Mesenchymal stem cell (in vitro differentiated cells and primary cell): ENCODE data around the gene EGFLAM.

ENCODE experiments used
- DNase-seq: peaks from one replicate; pipeline ENCODE4 v3.0.0-alpha.2; 2013
- H2AFZ ChIP-seq: one replicate; pipeline ENCODE4 v1.6.1; 2013; ENCODE audit warnings: low read depth, mild to moderate bottlenecking, control low read depth, inconsistent platforms, low read length, moderate library complexity
- H2AK5ac ChIP-seq: 2 replicates; pipeline ENCODE4 v1.6.1; 2013; ENCODE audit warnings: low read length, moderate library complexity, mild to moderate bottlenecking, inconsistent platforms; ENCODE audit not compliant: severe bottlenecking
- H2BK120ac ChIP-seq: one replicate; pipeline ENCODE4 v1.6.1; 2013; ENCODE audit warnings: low read depth, mild to moderate bottlenecking, inconsistent platforms, low read length, moderate library complexity
- H2BK12ac ChIP-seq, 2 experiments: one replicate each; pipeline ENCODE4 v1.6.1; 2013; ENCODE audit warnings: inconsistent platforms in 2 of 2, low read length in 2 of 2, mild to moderate bottlenecking in 2 of 2, moderate library complexity in 2 of 2, control low read depth in 1 of 2
- H2BK15ac ChIP-seq: one replicate; pipeline ENCODE4 v1.6.1; 2013; ENCODE audit warnings: mild to moderate bottlenecking, low read depth, inconsistent platforms; ENCODE audit not compliant: poor library complexity, severe bottlenecking
- H2BK5ac ChIP-seq: 2 replicates; pipeline ENCODE4 v1.6.1; 2013; ENCODE audit warnings: low read depth, mild to moderate bottlenecking, low read length, control low read depth, inconsistent platforms; ENCODE audit not compliant: poor library complexity, severe bottlenecking
- H3K14ac ChIP-seq, 2 experiments: one replicate each; pipeline ENCODE4 v1.6.1; 2013; ENCODE audit warnings: inconsistent platforms in 2 of 2, low read length in 2 of 2, control low read depth in 1 of 2, mild to moderate bottlenecking in 1 of 2, moderate library complexity in 1 of 2
- H3K18ac ChIP-seq, 2 experiments: one replicate each; pipeline ENCODE4 v1.6.1; 2013; ENCODE audit warnings: inconsistent platforms in 2 of 2, low read length in 2 of 2, control low read depth in 1 of 2, low read depth in 1 of 2, mild to moderate bottlenecking in 1 of 2
- H3K23ac ChIP-seq, 2 experiments: one replicate each; pipeline ENCODE4 v1.6.1; 2013; ENCODE audit warnings: inconsistent platforms in 2 of 2, low read length in 2 of 2, mild to moderate bottlenecking in 2 of 2, moderate library complexity in 2 of 2, control low read depth in 1 of 2
- H3K27ac ChIP-seq: 2 replicates; pipeline ENCODE4 v1.5.1; 2013; ENCODE audit warnings: mild to moderate bottlenecking, moderate library complexity, low read length, control low read depth, inconsistent platforms; ENCODE audit not compliant: poor library complexity, severe bottlenecking
- H3K27me3 ChIP-seq, 2 experiments: 2 replicates each; pipeline versions ENCODE4 v1.6.1 to v1.7.0; 2013; ENCODE audit warnings: low read length in 2 of 2, mild to moderate bottlenecking in 2 of 2, moderate library complexity in 2 of 2, control low read depth in 1 of 2, inconsistent platforms in 1 of 2; ENCODE audit not compliant: control insufficient read depth in 1 of 2, insufficient read depth in 1 of 2
- H3K36me3 ChIP-seq, 2 experiments: 2 replicates each; pipeline versions ENCODE4 v1.6.1 to v1.7.0; 2013; ENCODE audit warnings: low read length in 2 of 2, control low read depth in 1 of 2, inconsistent platforms in 1 of 2, low read depth in 1 of 2, mild to moderate bottlenecking in 1 of 2; ENCODE audit not compliant: insufficient read depth in 2 of 2, control insufficient read depth in 1 of 2
- H3K4ac ChIP-seq, 2 experiments: one replicate each; pipeline ENCODE4 v1.6.1; 2013; ENCODE audit warnings: inconsistent platforms in 2 of 2, low read length in 2 of 2, mild to moderate bottlenecking in 2 of 2, moderate library complexity in 2 of 2, control low read depth in 1 of 2, low read depth in 1 of 2
- H3K4me1 ChIP-seq: 2 replicates; pipeline ENCODE4 v1.6.1; 2013; ENCODE audit warnings: low read depth, low read length, control low read depth; ENCODE audit not compliant: control insufficient read depth, insufficient read depth
- H3K4me2 ChIP-seq: 2 replicates; pipeline ENCODE4 v1.6.1; 2013; ENCODE audit warnings: low read length, mild to moderate bottlenecking, inconsistent platforms; ENCODE audit not compliant: poor library complexity, severe bottlenecking
- H3K4me3 ChIP-seq, 2 experiments: 2 replicates each; pipeline versions ENCODE4 v1.5.1 to v1.7.0; 2013; ENCODE audit warnings: low read length in 2 of 2, mild to moderate bottlenecking in 2 of 2, control low read depth in 1 of 2, low read depth in 1 of 2; ENCODE audit not compliant: insufficient read depth in 1 of 2
- H3K79me1 ChIP-seq: replicated peaks from 2 replicates; pipeline ENCODE4 v1.6.1; 2013; ENCODE audit warnings: mild to moderate bottlenecking, control low read depth, low read length, inconsistent platforms; ENCODE audit not compliant: poor library complexity, severe bottlenecking
- H3K9ac ChIP-seq: 2 replicates; pipeline ENCODE4 v1.7.0; 2013; ENCODE audit warnings: mild to moderate bottlenecking, low read length, moderate library complexity
- H3K9me3 ChIP-seq: 2 replicates; pipeline ENCODE4 v1.7.0; 2013; ENCODE audit warnings: mild to moderate bottlenecking, low read length; ENCODE audit not compliant: control insufficient read depth
- H4K8ac ChIP-seq: one replicate; pipeline ENCODE4 v1.6.1; 2013; ENCODE audit warnings: inconsistent platforms, mild to moderate bottlenecking, low read length, moderate library complexity
- H4K91ac ChIP-seq: one replicate; pipeline ENCODE4 v1.6.1; 2013; ENCODE audit warnings: mild to moderate bottlenecking, low read length, inconsistent platforms
- WGBS: methylation state at CpG from one replicate; pipeline ENCODE4 v1.1.7; 2013; ENCODE audit warnings: mixed read lengths; 5-methylcytosine and 5-hydroxymethylcytosine counted together

Gene EGFLAM

DNA sequence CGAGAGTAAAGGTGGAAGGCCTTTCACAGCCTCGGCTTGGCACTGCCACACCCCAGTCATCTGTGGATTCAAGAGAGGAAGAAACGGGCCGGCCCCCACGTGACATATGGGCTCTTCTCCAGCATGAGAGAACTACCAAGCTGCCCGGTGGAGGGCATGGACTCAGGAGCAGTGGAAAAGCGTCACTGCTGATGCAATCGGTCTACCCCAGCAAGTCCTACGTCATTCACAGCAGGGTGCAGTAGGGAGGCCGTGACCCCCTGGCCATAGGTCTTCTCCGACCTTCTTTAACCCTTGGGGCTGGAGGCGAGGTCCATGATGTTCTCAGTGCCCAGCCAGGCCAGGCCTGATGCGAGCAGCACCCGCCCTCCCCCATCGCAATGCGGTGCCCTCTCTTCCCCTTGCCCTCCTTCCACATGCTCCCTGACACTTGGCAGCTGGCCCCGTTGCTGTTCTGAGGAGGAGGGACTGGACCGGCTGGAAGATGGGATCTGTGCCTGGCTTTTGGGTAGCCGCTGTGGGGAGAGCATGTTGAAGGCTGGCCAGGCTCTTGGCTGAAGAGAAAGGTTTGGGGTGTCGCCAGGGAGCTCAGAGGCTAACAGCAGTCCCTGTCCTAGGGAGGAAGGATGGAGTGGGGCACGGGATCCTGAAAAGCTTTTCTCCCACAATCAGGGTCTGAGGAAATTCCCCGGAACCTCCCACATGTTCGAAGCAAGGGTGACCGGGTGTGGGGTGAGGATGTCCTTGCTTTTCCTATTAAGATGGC is 208.2 kb downstream of the EGFLAM start:
- no peaks in the 10 kb centered on the region for H3K9me3 ChIP-seq
- H3K4me3 ChIP-seq: peak overlapping the region in 1 of 2 experiments; percentile 25
- H2BK12ac ChIP-seq: peak overlapping the region; percentile 69 to 83
- H3K23ac ChIP-seq: no peak overlapping the region
- H3K4ac ChIP-seq: peak overlapping the region; percentile 43 to 93
- peak overlapping the region; percentile 63 for H2AK5ac ChIP-seq
- H3K14ac ChIP-seq: peak overlapping the region in 1 of 2 experiments; percentile 2
- peak overlapping the region; percentile 84 for H3K27ac ChIP-seq
- peak overlapping the region; percentile 96 to 97 for H3K18ac ChIP-seq
- H4K91ac ChIP-seq: peak overlapping the region; percentile 65
- H2BK15ac ChIP-seq: peak overlapping the region; percentile 39
- peaks cover 36% of the 10 kb centered on the region for H3K4me1 ChIP-seq
- peak overlapping the region; percentile 67 for H3K9ac ChIP-seq
- H4K8ac ChIP-seq: peak overlapping the region; percentile 99
- no peaks in the 10 kb centered on the region for H3K27me3 ChIP-seq
- H2BK120ac ChIP-seq: peak overlapping the region; percentile 75
- 92% methylated on average over 24 of the region's 24 CpGs for WGBS
- peak overlapping the region; percentile 12 for H3K4me2 ChIP-seq
- no peak for DNase-seq
- peaks cover 5% of the 10 kb centered on the region for H3K79me1 ChIP-seq
- H2AFZ ChIP-seq: no peak overlapping the region
- peak overlapping the region; percentile 87 for H2BK5ac ChIP-seq
- no peaks in the 10 kb centered on the region for H3K36me3 ChIP-seq

DNA sequence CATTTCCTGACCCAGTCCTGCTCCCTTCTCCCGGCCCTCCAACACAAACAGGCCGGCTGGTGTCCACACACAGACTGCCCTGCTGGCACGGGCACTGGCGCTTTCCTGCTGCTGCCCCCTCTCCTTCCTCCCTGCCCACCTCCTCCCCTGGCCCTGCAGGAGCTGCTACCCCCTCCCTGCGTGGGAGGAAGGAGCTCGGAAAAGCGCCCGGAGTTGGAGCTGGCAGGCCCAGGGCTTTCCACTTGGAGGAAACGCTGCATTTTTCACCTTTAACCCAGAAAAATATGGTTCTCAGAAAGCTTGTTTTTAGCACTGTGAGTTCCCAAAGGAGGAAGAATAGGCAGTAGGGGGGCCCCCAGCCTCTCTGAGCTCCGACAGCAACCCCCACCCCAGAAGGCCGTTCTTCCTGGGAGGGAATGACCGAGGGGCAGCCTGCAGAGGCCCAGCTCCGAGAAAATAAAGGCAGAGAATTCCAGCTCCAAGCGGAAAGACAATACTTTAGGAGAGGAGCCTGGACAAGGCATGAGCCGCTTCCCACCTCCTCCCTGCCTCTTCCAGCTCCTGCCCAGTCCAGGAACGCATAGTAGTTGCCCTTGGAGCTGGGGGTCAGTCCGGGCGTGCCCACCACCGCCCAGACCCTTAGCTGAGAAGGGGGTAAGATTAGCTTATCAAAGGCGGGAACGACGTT is 209.1 kb downstream of the EGFLAM start:
- Histone ChIP-seq H3K4me3 (peak overlapping the region in 1 of 2 experiments; percentile 60), H2AFZ (peak overlapping the region; percentile 75)
- 48% methylated on average over 21 of the region's 22 CpGs for WGBS

DNA sequence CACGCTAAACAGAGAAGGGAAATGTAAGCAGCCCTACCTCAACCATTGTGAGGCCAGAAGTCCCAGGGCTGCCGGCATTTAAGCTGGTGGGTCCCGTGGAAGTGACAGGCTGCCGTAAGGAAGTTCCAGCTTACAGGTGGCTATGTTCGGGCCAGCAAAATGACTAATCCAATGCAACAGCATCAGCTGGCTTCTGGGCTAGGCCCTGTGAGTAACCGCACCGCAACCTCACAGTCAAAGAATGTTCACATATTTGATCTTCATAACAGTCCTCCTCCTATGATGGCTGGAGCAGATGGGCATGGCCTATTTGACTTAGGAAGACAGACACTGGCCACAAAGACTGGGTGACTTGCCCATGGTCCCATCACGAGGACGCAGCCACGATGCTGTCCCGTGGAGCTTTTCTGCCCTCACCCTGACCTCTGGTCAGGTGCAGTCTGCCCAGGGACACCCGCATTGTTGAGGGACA is 209.9 kb downstream of the EGFLAM start:
- H3K4me3 ChIP-seq: peak overlapping the region in 1 of 2 experiments; percentile 60
- H3K23ac ChIP-seq: no peak overlapping the region
- H2BK12ac ChIP-seq: peak overlapping the region; percentile 57 to 69
- H3K36me3 ChIP-seq: no peaks in the 10 kb centered on the region
- no peaks in the 10 kb centered on the region for H3K27me3 ChIP-seq
- H3K27ac ChIP-seq: peak overlapping the region; percentile 84
- H2AK5ac ChIP-seq: peak overlapping the region; percentile 88
- peak overlapping the region; percentile 93 for H4K91ac ChIP-seq
- WGBS: 52% methylated on average over 12 of the region's 12 CpGs
- H3K4me2 ChIP-seq: peak overlapping the region; percentile 12
- peak overlapping the region; percentile 67 for H3K9ac ChIP-seq
- H3K18ac ChIP-seq: peak overlapping the region in 1 of 2 experiments; percentile 52
- no peak overlapping the region for H2AFZ ChIP-seq
- H3K14ac ChIP-seq: no peak overlapping the region
- H3K9me3 ChIP-seq: no peaks in the 10 kb centered on the region
- peak overlapping the region; percentile 87 for H2BK5ac ChIP-seq
- H3K4ac ChIP-seq: peak overlapping the region in 1 of 2 experiments; percentile 86
- H2BK120ac ChIP-seq: no peak overlapping the region
- no peak overlapping the region for H2BK15ac ChIP-seq
- peaks cover 5% of the 10 kb centered on the region for H3K79me1 ChIP-seq
- H3K4me1 ChIP-seq: peaks cover 34% of the 10 kb centered on the region
- peak; percentile 84 for DNase-seq
- peak overlapping the region; percentile 57 for H4K8ac ChIP-seq

More for the DNA sequence above, 209.1 kb downstream of the EGFLAM start:
- peak overlapping the region; percentile 99 for H4K91ac ChIP-seq
- peak overlapping the region; percentile 88 for H2AK5ac ChIP-seq
- peaks cover 5% of the 10 kb centered on the region for H3K79me1 ChIP-seq
- no peaks in the 10 kb centered on the region for H3K27me3 ChIP-seq
- no peaks in the 10 kb centered on the region for H3K36me3 ChIP-seq
- H2BK12ac ChIP-seq: peak overlapping the region; percentile 69
- peak overlapping the region; percentile 75 for H2BK120ac ChIP-seq
- H3K4ac ChIP-seq: peak overlapping the region; percentile 86 to 93
- no peaks in the 10 kb centered on the region for H3K9me3 ChIP-seq
- peak overlapping the region; percentile 12 for H3K4me2 ChIP-seq
- no peak for DNase-seq
- H3K9ac ChIP-seq: peak overlapping the region; percentile 67
- H3K18ac ChIP-seq: peak overlapping the region; percentile 96 to 97
- H2BK15ac ChIP-seq: peak overlapping the region; percentile 95
- peak overlapping the region; percentile 84 for H3K27ac ChIP-seq
- peak overlapping the region in 1 of 2 experiments; percentile 35 for H3K14ac ChIP-seq
- no peak overlapping the region for H3K23ac ChIP-seq
- peak overlapping the region; percentile 87 for H2BK5ac ChIP-seq
- peak overlapping the region; percentile 99 for H4K8ac ChIP-seq
- H3K4me1 ChIP-seq: peaks cover 36% of the 10 kb centered on the region
